AG04450 (cell line): ENCODE data around the gene GPR31. TPM values are rescaled to one million over a fixed set of nuclear protein-coding genes. Genes with fewer than 3 reads are reported as not detected.

Source experiments
- CTCF ChIA-PET: fragments of 300-600, 350-600 bp; formaldehyde crosslinking; extraction: SDS; loops from one replicate; lab custom pipeline; 2022; ENCODE audit warnings: antibody characterized with exemption, inconsistent platforms; lab: Charles Lee
- POLR2A ChIA-PET: fragments of 350-600 bp; formaldehyde crosslinking; extraction: SDS; loops from one replicate; lab custom pipeline; 2021; ENCODE audit warnings: antibody characterized with exemption, inconsistent platforms; lab: Yijun Ruan, JAX
- DNase-seq: peaks from one replicate; pipeline ENCODE4 v3.0.0-alpha.2; 2011; ENCODE audit warnings: low read depth, low spot score
- H3K27ac ChIP-seq: one replicate; pipeline ENCODE4 v1.5.1; 2012; ENCODE audit warnings: low read depth, low read length, control low read depth
- H3K27me3 ChIP-seq: one replicate; pipeline ENCODE4 v1.6.0; 2012; ENCODE audit warnings: low read length; ENCODE audit not compliant: control insufficient read depth, insufficient read depth
- H3K4me3 ChIP-seq: 2 replicates; pipeline ENCODE4 v1.5.1; 2011; ENCODE audit warnings: mild to moderate bottlenecking, low read depth, low read length, control low read depth
- H3K9me3 ChIP-seq: 2 replicates; pipeline ENCODE4 v1.5.1; 2012; ENCODE audit warnings: low read length; ENCODE audit not compliant: control insufficient read depth, insufficient read depth
- CTCF ChIP-seq: IDR thresholded peaks from 2 replicates; pipeline ENCODE4 v1.5.1; 2011; ENCODE audit warnings: low read depth, low read length, control low read depth, inconsistent platforms
- polyA plus RNA-seq: library from polyadenylated mRNA; depleted of rRNA; stranded (reverse); fragments of >200 nt; gene quantifications from 2 replicates; pipeline ENCODE4 v1.2.3, GENCODE V29; 2011

Gene GPR31
- polyA plus RNA-seq, 1 experiment, result not detected

- peak; percentile 33 for TF ChIP-seq CTCF
- Histone ChIP-seq H3K4me3 (no peak overlapping the region), H3K27ac (no peak overlapping the region), H3K27me3 (no peaks in the 10 kb centered on the region), H3K9me3 (peaks cover 29% of the 10 kb centered on the region)
- ChIA-PET CTCF (interaction anchor here (0.6 to 1.5 kb wide), 3 partner anchors 18 to 367 kb away, joined by 3 to 5 read pairs (median 4); no protein-coding TSS in a partner anchor), POLR2A (no interaction called here)
- DNase-seq, result no peak
These were observed 15.9 kb downstream of the GPR31 start for GRCh38 chr6:167141667-167142432.

- ChIA-PET POLR2A (no interaction called here), CTCF (interaction anchor here (1.5 kb wide), 1 partner anchor 366 kb away, joined by 4 read pairs; no protein-coding TSS in a partner anchor)
- no peak overlapping the region for H3K4me3 ChIP-seq
- H3K27me3 ChIP-seq, result no peaks in the 10 kb centered on the region
- DNase-seq, result no peak
- no peak overlapping the region for H3K27ac ChIP-seq
- TF ChIP-seq CTCF, result no peak
- H3K9me3 ChIP-seq, result peaks cover 22% of the 10 kb centered on the region
These were observed 16.9 kb downstream of the GPR31 start for GRCh38 chr6:167140589-167141474.

- H3K4me3 ChIP-seq, result no peak overlapping the region
- no peaks in the 10 kb centered on the region for H3K27me3 ChIP-seq
- CTCF ChIA-PET, result no interaction called here
- no peak for DNase-seq
- POLR2A ChIA-PET, result no interaction called here
- no peak for TF ChIP-seq CTCF
- H3K9me3 ChIP-seq, result peaks cover 20% of the 10 kb centered on the region
- no peak overlapping the region for H3K27ac ChIP-seq
These were observed 18.0 kb downstream of the GPR31 start for GRCh38 chr6:167139761-167140160.

- no peak for TF ChIP-seq CTCF
- ChIA-PET CTCF (no interaction called here), POLR2A (no interaction called here)
- no peak for DNase-seq
- Histone ChIP-seq H3K27ac (no peak overlapping the region), H3K9me3 (peaks cover 12% of the 10 kb centered on the region), H3K4me3 (no peak overlapping the region), H3K27me3 (no peaks in the 10 kb centered on the region)
These were observed 19.9 kb downstream of the GPR31 start for GRCh38 chr6:167137881-167138280.
